Body of pancreas (tissue), 4 donors: ENCODE measurements around the gene LCP1.

Experiments
- CTCF ChIP-seq, 7 experiments: fragments of 450-650 bp in 4 of 7; fragments of 200-600 bp in 3 of 7; sonication (generic) in 3 of 7; IDR thresholded peaks; one replicate each; pipeline ENCODE4 v1.5.1; 2016 to 2019; ENCODE audit warnings: antibody characterized with exemption in 7 of 7
- POLR2A ChIP-seq, 3 donors: fragments of 450-650 bp; IDR thresholded peaks; one replicate each; pipeline ENCODE4 v1.6.1; 2016; ENCODE audit warnings: antibody characterized with exemption in 3 of 3, mild to moderate bottlenecking in 2 of 3

- TF ChIP-seq CTCF (IDR thresholded peaks at IDR 0.05), result no peak
- no peak for TF ChIP-seq POLR2A (IDR thresholded peaks at IDR 0.05)
Measured at GRCh38 chr13:46172531-46172991, 9.4 kb downstream of the LCP1 start.
